Astrocyte (in vitro differentiated cells and primary cell): ENCODE results near the gene PNPO. TPM values are rescaled to one million over a fixed set of nuclear protein-coding genes. Genes with fewer than 3 reads are reported as not detected.

Source experiments
- DNase-seq: peaks from one replicate; pipeline ENCODE4 v3.0.0-alpha.2; 2010; ENCODE audit warnings: low read depth
- FAIRE-seq: peaks from 2 replicates; lab custom pipeline; 2011; peaks lifted over from hg19 to GRCh38; lab: Jason Lieb, UNC
- H2AFZ ChIP-seq: 2 replicates; pipeline ENCODE4 v1.6.0; 2012; ENCODE audit warnings: low read depth, low read length, inconsistent platforms
- H3K27ac ChIP-seq: 2 replicates; pipeline ENCODE4 v1.5.1; 2011; ENCODE audit warnings: low read depth, low read length, inconsistent platforms
- H3K27me3 ChIP-seq: 2 replicates; pipeline ENCODE4 v1.6.0; 2011; ENCODE audit warnings: low read length, inconsistent platforms; ENCODE audit not compliant: insufficient read depth
- H3K36me3 ChIP-seq: 2 replicates; pipeline ENCODE4 v1.5.1; 2011; ENCODE audit warnings: low read length, inconsistent platforms; ENCODE audit not compliant: insufficient read depth
- H3K4me1 ChIP-seq: 2 replicates; pipeline ENCODE4 v1.5.1; 2011; ENCODE audit warnings: low read length, inconsistent platforms; ENCODE audit not compliant: insufficient read depth
- H3K4me2 ChIP-seq: 2 replicates; pipeline ENCODE4 v1.6.0; 2012; ENCODE audit warnings: low read length, inconsistent platforms
- H3K4me3 ChIP-seq: 2 replicates; pipeline ENCODE4 v1.5.1; 2011; ENCODE audit warnings: low read depth, mild to moderate bottlenecking, low read length, inconsistent platforms; ENCODE audit not compliant: insufficient read depth
- H3K79me2 ChIP-seq: 2 replicates; pipeline ENCODE4 v1.6.0; 2012; ENCODE audit warnings: mild to moderate bottlenecking, low read length, inconsistent platforms; ENCODE audit not compliant: insufficient read depth
- H3K9ac ChIP-seq: 2 replicates; pipeline ENCODE4 v1.6.0; 2012; ENCODE audit warnings: mild to moderate bottlenecking, low read length, inconsistent platforms
- H3K9me3 ChIP-seq: 2 replicates; pipeline ENCODE4 v1.5.1; 2012; ENCODE audit warnings: low read depth, mild to moderate bottlenecking, low read length, inconsistent platforms; ENCODE audit not compliant: insufficient read depth
- H4K20me1 ChIP-seq: 2 replicates; pipeline ENCODE4 v1.6.0; 2012; ENCODE audit warnings: low read length, inconsistent platforms; ENCODE audit not compliant: insufficient read depth
- H3K27ac Mint-ChIP-seq: one replicate; pipeline ENCODE4 v1.8.0; 2021; ENCODE audit warnings: mild to moderate bottlenecking, mixed read lengths; ENCODE audit not compliant: unreplicated experiment
- H3K27me3 Mint-ChIP-seq: one replicate; pipeline ENCODE4 v1.8.0; 2021; ENCODE audit warnings: low read depth, mixed read lengths; ENCODE audit not compliant: unreplicated experiment
- H3K36me3 Mint-ChIP-seq: one replicate; pipeline ENCODE4 v1.8.0; 2021; ENCODE audit warnings: low read depth, mixed read lengths; ENCODE audit not compliant: unreplicated experiment
- H3K4me1 Mint-ChIP-seq: one replicate; pipeline ENCODE4 v1.8.0; 2021; ENCODE audit warnings: low read depth, mixed read lengths; ENCODE audit not compliant: unreplicated experiment
- H3K4me3 Mint-ChIP-seq: one replicate; pipeline ENCODE4 v1.8.0; 2021; ENCODE audit warnings: mild to moderate bottlenecking, moderate library complexity, mixed read lengths; ENCODE audit not compliant: unreplicated experiment
- H3K9me3 Mint-ChIP-seq: one replicate; pipeline ENCODE4 v1.8.0; 2021; ENCODE audit warnings: mild to moderate bottlenecking, mixed read lengths; ENCODE audit not compliant: unreplicated experiment
- CTCF ChIP-seq: IDR thresholded peaks from 2 replicates; pipeline ENCODE4 v1.5.1; 2011; ENCODE audit warnings: low read depth, mild to moderate bottlenecking, inconsistent platforms, low read length, moderate library complexity; ENCODE audit not compliant: insufficient read depth
- EZH2 ChIP-seq: IDR thresholded peaks from 2 replicates; pipeline ENCODE4 v1.6.1; 2012; ENCODE audit warnings: mild to moderate bottlenecking, low read length, inconsistent platforms; ENCODE audit not compliant: insufficient read depth
- total RNA-seq: library from RNA; stranded (reverse); gene quantifications from 2 replicates; pipeline ENCODE4 v1.2.1, GENCODE V29; 2021

Gene PNPO
- total RNA-seq, 1 donor from 2014 or later: 12.0 TPM

DNA sequence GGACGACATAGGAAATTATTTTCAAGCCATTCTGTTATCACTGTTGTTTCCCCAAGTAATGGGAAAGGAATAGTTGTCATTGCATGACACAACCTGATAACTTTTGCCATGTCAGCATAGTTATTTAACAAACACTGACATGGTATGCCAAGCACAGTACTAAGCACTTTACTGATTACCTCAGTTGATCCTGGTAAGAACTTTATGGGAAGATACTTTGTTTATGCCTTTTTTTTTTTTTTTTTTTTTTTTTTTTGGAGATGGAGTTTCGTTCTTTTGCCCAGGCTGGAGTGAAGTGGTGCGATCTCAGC is 15.7 kb upstream of the PNPO start:
- no peak overlapping the region for H3K27ac ChIP-seq
- peak overlapping the region; percentile 44 for H3K4me2 ChIP-seq
- no peaks in the 10 kb centered on the region for H4K20me1 ChIP-seq
- DNase-seq (no peak), FAIRE-seq (no peak)
- no peak for TF ChIP-seq CTCF
- no peak for TF ChIP-seq EZH2
- no peak overlapping the region for H3K4me3 ChIP-seq
- no peaks in the 10 kb centered on the region for H3K79me2 ChIP-seq
- Mint-ChIP-seq H3K4me1 (peaks cover 6% of the 10 kb centered on the region), H3K27me3 (no peaks in the 10 kb centered on the region), H3K4me3 (no peak overlapping the region), H3K9me3 (no peaks in the 10 kb centered on the region), H3K27ac (no peak overlapping the region), H3K36me3 (peaks cover 35% of the 10 kb centered on the region)
- H3K4me1 ChIP-seq: peaks cover 10% of the 10 kb centered on the region
- no peaks in the 10 kb centered on the region for H3K9me3 ChIP-seq
- H3K36me3 ChIP-seq: peaks cover 13% of the 10 kb centered on the region
- H3K27me3 ChIP-seq: no peaks in the 10 kb centered on the region
- H2AFZ ChIP-seq: no peak overlapping the region
- no peak overlapping the region for H3K9ac ChIP-seq

DNA sequence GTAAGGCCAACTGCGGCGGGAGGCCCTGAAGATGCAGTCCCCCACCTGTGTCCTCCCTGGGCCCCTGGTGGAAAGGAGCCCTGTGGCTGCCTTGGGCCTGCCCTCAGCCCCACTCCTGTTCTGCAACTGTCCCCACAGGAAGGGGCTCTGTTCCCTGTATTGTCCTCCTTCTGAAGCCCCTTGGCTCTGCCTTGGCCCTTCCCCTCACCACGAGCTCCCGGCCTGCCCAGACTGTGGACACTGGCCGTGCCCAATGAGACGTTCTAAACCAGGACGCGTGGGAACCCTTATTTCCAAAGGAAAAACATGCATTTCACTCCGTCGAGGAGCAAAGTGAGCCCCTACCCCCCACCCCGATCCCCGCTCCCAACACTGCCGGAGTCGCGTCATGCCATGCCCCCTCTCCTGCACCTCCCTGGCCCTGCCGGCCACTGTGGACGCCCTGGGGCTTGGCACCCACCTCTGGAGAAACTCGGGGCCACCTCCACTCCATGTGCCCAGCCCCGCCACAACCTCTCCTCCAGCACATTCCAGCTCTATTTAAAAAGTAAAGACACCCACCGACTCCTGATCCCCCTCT is 13.5 kb upstream of the PNPO start:
- no peaks in the 10 kb centered on the region for H4K20me1 ChIP-seq
- TF ChIP-seq EZH2 (no peak), CTCF (no peak)
- H3K4me3 Mint-ChIP-seq: no peak overlapping the region

GRCh38 chr17:47928415-47928814 is 13.0 kb upstream of the PNPO start:
- Histone ChIP-seq H3K4me1 (peaks cover 10% of the 10 kb centered on the region), H4K20me1 (no peaks in the 10 kb centered on the region), H2AFZ (no peak overlapping the region), H3K4me2 (no peak overlapping the region), H3K27me3 (no peaks in the 10 kb centered on the region), H3K36me3 (peaks cover 13% of the 10 kb centered on the region), H3K4me3 (no peak overlapping the region), H3K9ac (no peak overlapping the region), H3K9me3 (no peaks in the 10 kb centered on the region), H3K27ac (no peak overlapping the region), H3K79me2 (no peaks in the 10 kb centered on the region)
- H3K27ac Mint-ChIP-seq: no peak overlapping the region
- H3K27me3 Mint-ChIP-seq: no peaks in the 10 kb centered on the region
- FAIRE-seq: no peak
- H3K4me1 Mint-ChIP-seq: peaks cover 6% of the 10 kb centered on the region
- no peak overlapping the region for H3K4me3 Mint-ChIP-seq
- no peak for DNase-seq
- H3K9me3 Mint-ChIP-seq: no peaks in the 10 kb centered on the region
- H3K36me3 Mint-ChIP-seq: peaks cover 36% of the 10 kb centered on the region
- TF ChIP-seq CTCF: no peak

More for the DNA sequence above, 13.5 kb upstream of the PNPO start:
- Mint-ChIP-seq H3K36me3 (peaks cover 34% of the 10 kb centered on the region), H3K27me3 (no peaks in the 10 kb centered on the region), H3K27ac (no peak overlapping the region), H3K9me3 (no peaks in the 10 kb centered on the region), H3K4me1 (peaks cover 6% of the 10 kb centered on the region)
- no peak overlapping the region for H3K27ac ChIP-seq
- no peak overlapping the region for H3K9ac ChIP-seq
- H3K36me3 ChIP-seq: peaks cover 13% of the 10 kb centered on the region
- FAIRE-seq: no peak
- H3K9me3 ChIP-seq: no peaks in the 10 kb centered on the region
- H2AFZ ChIP-seq: no peak overlapping the region
- H3K4me3 ChIP-seq: no peak overlapping the region
- DNase-seq: no peak
- H3K79me2 ChIP-seq: no peaks in the 10 kb centered on the region
- H3K4me1 ChIP-seq: peaks cover 10% of the 10 kb centered on the region
- no peak overlapping the region for H3K4me2 ChIP-seq
- H3K27me3 ChIP-seq: no peaks in the 10 kb centered on the region
